Rectal smooth muscle tissue (tissue), 1 donor: ENCODE results near the gene SPDYE6.
"Not testable (repeated sequence)": the region's sequence is repeated elsewhere in the genome, so short reads cannot be mapped to it uniquely, and the experiment has no call there.

ENCODE experiments used
- H3K27ac ChIP-seq: one replicate; pipeline ENCODE4 v1.7.0; 2013; ENCODE audit warnings: low read depth, low read length, inconsistent platforms
- H3K27me3 ChIP-seq: one replicate; pipeline ENCODE4 v1.7.0; 2013; ENCODE audit warnings: low read length; ENCODE audit not compliant: control insufficient read depth, insufficient read depth
- H3K36me3 ChIP-seq: one replicate; pipeline ENCODE4 v1.7.0; 2013; ENCODE audit warnings: low read length; ENCODE audit not compliant: control insufficient read depth, insufficient read depth
- H3K4me1 ChIP-seq: one replicate; pipeline ENCODE4 v1.7.0; 2013; ENCODE audit warnings: low read length; ENCODE audit not compliant: control insufficient read depth, insufficient read depth
- H3K4me3 ChIP-seq: one replicate; pipeline ENCODE4 v1.7.0; 2013; ENCODE audit warnings: low read length
- H3K9ac ChIP-seq: one replicate; pipeline ENCODE4 v1.7.0; 2013; ENCODE audit warnings: low read length

Gene SPDYE6

GRCh38 chr7:102356344-102356743 is at the start of gene SPDYE6:
SPDYE6 (minus strand) TSS chr7:102356444; CDS start chr7:102356023, 421 bp downstream.
- H3K36me3 ChIP-seq, H3K4me3 ChIP-seq, H3K9ac ChIP-seq, H3K27ac ChIP-seq, H3K4me1 ChIP-seq, H3K27me3 ChIP-seq: not testable (repeated sequence)

DNA sequence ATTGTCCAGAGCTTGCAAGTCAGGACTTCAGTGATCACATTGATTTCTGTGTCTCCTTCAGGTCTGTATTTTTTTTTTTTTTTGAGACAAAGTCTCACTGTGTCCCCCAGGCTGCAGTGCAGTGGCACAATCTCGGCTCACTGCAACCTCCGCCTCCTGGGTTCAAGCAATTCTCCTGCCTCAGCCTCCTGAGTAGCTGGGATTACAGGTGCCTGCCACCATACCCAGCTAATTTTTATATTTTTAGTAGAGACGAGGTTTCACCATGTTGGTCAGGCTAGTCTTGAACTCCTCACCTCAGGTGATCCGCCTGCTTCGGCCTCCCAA is 48.6 kb upstream of the SPDYE6 start:
- not testable (repeated sequence) for H3K4me3 ChIP-seq, H3K27me3 ChIP-seq, H3K27ac ChIP-seq, H3K9ac ChIP-seq, H3K4me1 ChIP-seq
- H3K36me3 ChIP-seq = peaks cover 34% of the 10 kb centered on the region

DNA sequence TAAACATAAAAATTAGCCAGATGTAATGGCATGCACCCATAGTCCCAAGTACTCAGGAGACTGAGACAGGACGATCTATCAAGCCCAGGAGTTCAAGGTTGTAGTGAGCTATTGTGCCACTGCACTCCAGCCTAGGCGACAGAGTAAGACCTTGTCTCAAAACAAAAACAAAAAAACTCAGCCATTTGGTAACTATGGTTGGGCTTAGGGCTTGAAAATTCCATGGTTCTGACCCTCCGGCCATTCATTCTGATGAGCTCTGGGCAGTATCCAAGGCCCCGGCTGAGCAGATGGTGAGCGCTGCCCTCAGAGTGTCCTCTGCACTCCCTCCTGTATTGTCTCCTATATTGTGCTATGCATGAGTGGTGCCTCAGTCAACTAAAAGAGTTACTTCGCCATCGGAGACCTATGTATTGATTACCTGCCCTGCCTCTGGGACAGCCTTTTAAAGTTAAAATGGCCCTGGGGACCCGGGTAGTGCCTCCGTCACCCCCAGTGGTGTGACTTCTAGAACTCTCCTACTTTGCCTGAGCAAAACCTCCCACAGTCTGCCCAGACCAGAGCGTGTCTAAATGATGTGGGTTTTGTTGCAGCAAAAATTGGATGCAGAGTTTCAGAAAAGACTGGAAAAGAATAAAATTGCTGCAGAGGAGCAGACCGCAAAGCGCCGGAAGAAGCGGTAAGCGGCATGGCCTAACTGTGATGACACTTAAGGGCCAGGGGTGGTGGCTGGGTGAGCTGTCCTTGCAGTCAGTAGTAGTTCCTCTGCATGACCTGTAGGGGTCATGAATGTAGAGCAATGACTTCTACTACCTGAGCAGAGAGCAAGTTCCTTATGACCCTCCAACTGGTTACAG is 48.0 kb upstream of the SPDYE6 start:
- Histone ChIP-seq H3K36me3 (peaks cover 36% of the 10 kb centered on the region), H3K27ac (no peak overlapping the region), H3K4me1 (no peaks in the 10 kb centered on the region), H3K4me3 (no peak overlapping the region), H3K9ac (no peak overlapping the region), H3K27me3 (no peaks in the 10 kb centered on the region)

- peaks cover 36% of the 10 kb centered on the region for H3K36me3 ChIP-seq
Measured at GRCh38 chr7:102403563-102403962, 47.3 kb upstream of the SPDYE6 start.

DNA sequence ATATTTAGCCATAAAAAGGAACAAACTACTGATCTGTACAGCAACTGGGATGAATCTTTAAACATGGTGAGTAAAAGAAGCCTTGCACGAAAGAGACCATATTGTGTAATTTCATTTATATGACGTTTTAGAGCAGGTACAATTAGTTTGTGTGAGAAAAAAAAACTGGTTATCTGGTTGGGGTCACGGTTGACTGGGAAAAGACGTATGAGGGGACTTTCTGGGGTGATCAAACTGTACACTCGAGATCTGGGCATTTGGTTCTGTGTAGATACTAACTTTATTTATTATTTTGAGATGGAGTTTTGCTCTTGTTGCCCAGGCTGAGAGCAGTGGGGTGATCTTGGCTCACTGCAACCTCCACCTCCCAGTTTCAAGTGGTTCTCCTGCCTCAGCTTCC is 44.1 kb upstream of the SPDYE6 start:
- Histone ChIP-seq H3K27ac (no peak overlapping the region), H3K27me3 (no peaks in the 10 kb centered on the region), H3K4me1 (peaks cover 5% of the 10 kb centered on the region), H3K9ac (no peak overlapping the region), H3K4me3 (no peak overlapping the region), H3K36me3 (peaks cover 19% of the 10 kb centered on the region)

More at GRCh38 chr7:102403563-102403962, 47.3 kb upstream of the SPDYE6 start:
- Histone ChIP-seq H3K9ac (no peak overlapping the region), H3K4me1 (no peaks in the 10 kb centered on the region), H3K27ac (no peak overlapping the region), H3K27me3 (no peaks in the 10 kb centered on the region), H3K4me3 (no peak overlapping the region)

DNA sequence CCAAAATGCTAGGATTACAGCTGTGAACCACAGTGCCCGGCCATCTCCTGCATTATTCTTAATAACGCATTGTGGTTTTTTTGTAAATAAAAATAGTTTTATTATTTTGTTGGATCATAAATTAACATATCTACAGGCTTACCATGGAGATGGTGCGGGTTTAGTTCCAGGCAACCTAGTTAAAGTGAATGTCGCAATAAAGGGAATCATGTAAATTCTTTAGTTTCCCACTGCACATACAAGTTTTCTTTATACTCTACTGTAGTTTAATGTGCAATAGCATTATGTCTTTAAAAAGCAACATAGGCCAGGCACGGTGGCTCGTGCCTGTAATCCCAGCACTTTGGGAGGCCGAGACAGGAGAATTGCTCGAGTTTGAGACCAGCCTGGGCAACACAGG is 42.3 kb upstream of the SPDYE6 start:
- Histone ChIP-seq H3K4me1 (peaks cover 5% of the 10 kb centered on the region), H3K27me3 (no peaks in the 10 kb centered on the region), H3K36me3 (peaks cover 10% of the 10 kb centered on the region), H3K9ac (no peak overlapping the region), H3K27ac (no peak overlapping the region), H3K4me3 (no peak overlapping the region)

- peak overlapping the region; percentile 63 for H3K4me3 ChIP-seq
- H3K27me3 ChIP-seq = no peaks in the 10 kb centered on the region
- peaks cover 7% of the 10 kb centered on the region for H3K36me3 ChIP-seq
- H3K27ac ChIP-seq = peak overlapping the region; percentile 30
- H3K9ac ChIP-seq = peak overlapping the region; percentile 21
- peaks cover 5% of the 10 kb centered on the region for H3K4me1 ChIP-seq
Measured at GRCh38 chr7:102396710-102397019, 40.4 kb upstream of the SPDYE6 start.

GRCh38 chr7:102395873-102396709 is 39.8 kb upstream of the SPDYE6 start, which contains the start of gene PRKRIP1:
PRKRIP1 (plus strand) TSS chr7:102396363; CDS start chr7:102396412, 49 bp downstream.
- Histone ChIP-seq H3K9ac (peak within 1 kb of the TSS; percentile 21), H3K4me1 (peaks cover 5% of the 10 kb centered on the region), H3K27ac (peak within 1 kb of the TSS; percentile 76), H3K36me3 (peaks cover 7% of the 10 kb centered on the region), H3K27me3 (no peaks in the 10 kb centered on the region), H3K4me3 (peak within 1 kb of the TSS; percentile 63)

DNA sequence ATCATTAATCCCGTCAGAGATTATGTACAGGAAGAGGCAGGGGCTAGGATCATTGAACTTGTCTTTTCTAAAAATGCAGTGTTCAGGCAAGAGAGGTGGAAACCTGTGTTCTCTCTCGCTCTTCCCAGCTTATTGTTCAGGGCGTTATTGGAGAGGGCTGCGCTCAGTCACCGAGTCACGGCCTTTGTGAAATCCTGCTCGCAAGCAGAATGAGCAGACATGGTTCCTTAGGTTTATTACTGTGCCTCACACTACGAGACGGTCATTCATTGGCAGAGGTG is 39.3 kb upstream of the SPDYE6 start:
- Histone ChIP-seq H3K27me3 (no peaks in the 10 kb centered on the region), H3K4me1 (peaks cover 5% of the 10 kb centered on the region)

GRCh38 chr7:102393467-102393866 is 37.2 kb upstream of the SPDYE6 start:
- no peaks in the 10 kb centered on the region for H3K36me3 ChIP-seq
- H3K27ac ChIP-seq = no peak overlapping the region
- no peak overlapping the region for H3K9ac ChIP-seq
- peaks cover 5% of the 10 kb centered on the region for H3K4me1 ChIP-seq
- H3K4me3 ChIP-seq = no peak overlapping the region
- no peaks in the 10 kb centered on the region for H3K27me3 ChIP-seq

More for the DNA sequence above, 39.3 kb upstream of the SPDYE6 start:
- H3K4me3 ChIP-seq = peak overlapping the region; percentile 63
- H3K27ac ChIP-seq = peak overlapping the region; percentile 76
- H3K9ac ChIP-seq = peak overlapping the region; percentile 21
- H3K36me3 ChIP-seq = peaks cover 7% of the 10 kb centered on the region

GRCh38 chr7:102392330-102392729 is 36.1 kb upstream of the SPDYE6 start:
- no peaks in the 10 kb centered on the region for H3K27me3 ChIP-seq
- H3K36me3 ChIP-seq = no peaks in the 10 kb centered on the region
- H3K27ac ChIP-seq = no peak overlapping the region
- H3K4me1 ChIP-seq = peaks cover 5% of the 10 kb centered on the region
- H3K9ac ChIP-seq = no peak overlapping the region
- H3K4me3 ChIP-seq = no peak overlapping the region

- Histone ChIP-seq H3K27ac (no peak overlapping the region), H3K4me3 (no peak overlapping the region), H3K4me1 (no peaks in the 10 kb centered on the region), H3K9ac (no peak overlapping the region), H3K36me3 (no peaks in the 10 kb centered on the region), H3K27me3 (no peaks in the 10 kb centered on the region)
Measured at GRCh38 chr7:102390697-102391484, 34.6 kb upstream of the SPDYE6 start.
